IMR-90 (cell line): ENCODE data around the gene SLC38A1. TPM values are rescaled to one million over a fixed set of nuclear protein-coding genes. Genes with fewer than 3 reads are reported as not detected.

ENCODE experiments used
- ATAC-seq: fragments of 200-7000 bp; cut with Tn5 transposase; 2 replicates; pipeline ENCODE4 v1.9.1; 2020; ENCODE audit warnings: low read depth, mild to moderate bottlenecking, moderate library complexity
- BruUV-seq: library from RNA; stranded (reverse); fragments of 400-500 nt; replicated peaks from 2 replicates; lab custom pipeline; 2021; lab: Mats Ljungman, UMichigan
- CTCF ChIA-PET: fragments of 300-600 bp; formaldehyde crosslinking; extraction: SDS; loops from one replicate; lab custom pipeline; 2021; ENCODE audit warnings: antibody characterized with exemption; lab: Yijun Ruan, JAX
- POLR2A ChIA-PET: fragments of 300-600 bp; sonication (Branson Sonifier 250); formaldehyde crosslinking; loops from one replicate; lab custom pipeline; 2022; ENCODE audit warnings: antibody characterized with exemption; ENCODE audit not compliant: unreplicated experiment; lab: Charles Lee
- DNase-seq: peaks from one replicate; pipeline ENCODE4 v3.0.0; 2013
- H2AFZ ChIP-seq: replicated peaks from 2 replicates; pipeline ENCODE3; 2013; ENCODE audit warnings: low read length, mild to moderate bottlenecking; ENCODE audit not compliant: poor library complexity
- H2AK5ac ChIP-seq: 2 replicates; pipeline ENCODE4 v1.6.1; 2013; ENCODE audit warnings: low read depth, low read length, inconsistent platforms
- H2AK9ac ChIP-seq: replicated peaks from 2 replicates; pipeline ENCODE3; 2013; ENCODE audit warnings: mild to moderate bottlenecking, low read depth, low read length, moderate library complexity; ENCODE audit not compliant: poor library complexity
- H2BK120ac ChIP-seq: 2 replicates; pipeline ENCODE4 v1.6.1; 2013; ENCODE audit warnings: low read depth, low read length, inconsistent platforms
- H2BK15ac ChIP-seq: 3 replicates; pipeline ENCODE4 v1.6.1; 2013; ENCODE audit warnings: low read depth, low read length, inconsistent platforms
- H2BK20ac ChIP-seq: 2 replicates; pipeline ENCODE4 v1.6.1; 2013; ENCODE audit warnings: low read depth, mild to moderate bottlenecking, inconsistent platforms, low read length, moderate library complexity
- H2BK5ac ChIP-seq: 2 replicates; pipeline ENCODE4 v1.6.1; 2013; ENCODE audit warnings: mild to moderate bottlenecking, low read depth, low read length, inconsistent platforms; ENCODE audit not compliant: poor library complexity, severe bottlenecking
- H3K14ac ChIP-seq: replicated peaks from 2 replicates; pipeline ENCODE4 v1.6.1; 2013; ENCODE audit warnings: low read depth, low read length, inconsistent platforms
- H3K18ac ChIP-seq: 2 replicates; pipeline ENCODE4 v1.6.1; 2013; ENCODE audit warnings: low read depth, low read length, control low read depth
- H3K23ac ChIP-seq: 2 replicates; pipeline ENCODE4 v1.6.1; 2013; ENCODE audit warnings: low read depth, low read length, inconsistent platforms
- H3K27ac ChIP-seq: 2 replicates; pipeline ENCODE4 v1.5.1; 2013; ENCODE audit warnings: mild to moderate bottlenecking, control low read depth, low read length; ENCODE audit not compliant: insufficient read depth
- H3K27me3 ChIP-seq: 2 replicates; pipeline ENCODE4 v1.6.1; 2013; ENCODE audit warnings: low read length; ENCODE audit not compliant: control insufficient read depth, insufficient read depth
- H3K36me3 ChIP-seq: 2 replicates; pipeline ENCODE4 v1.6.1; 2013; ENCODE audit warnings: low read length, mixed read lengths; ENCODE audit not compliant: control insufficient read depth, insufficient read depth
- H3K4ac ChIP-seq: 2 replicates; pipeline ENCODE4 v1.6.1; 2013; ENCODE audit warnings: low read depth, low read length, inconsistent platforms
- H3K4me1 ChIP-seq: 2 replicates; pipeline ENCODE4 v1.6.1; 2013; ENCODE audit warnings: low read length, mixed read lengths; ENCODE audit not compliant: control insufficient read depth, insufficient read depth
- H3K4me2 ChIP-seq: 2 replicates; pipeline ENCODE4 v1.6.1; 2013; ENCODE audit warnings: low read depth, mild to moderate bottlenecking, control low read depth, low read length, moderate library complexity
- H3K4me3 ChIP-seq: 2 replicates; pipeline ENCODE4 v1.5.1; 2013; ENCODE audit warnings: low read depth, mild to moderate bottlenecking, control low read depth, low read length, moderate library complexity; ENCODE audit not compliant: insufficient read depth
- H3K56ac ChIP-seq: 2 replicates; pipeline ENCODE4 v1.6.1; 2013; ENCODE audit warnings: low read length, inconsistent platforms; ENCODE audit not compliant: insufficient read depth; ENCODE audit errors: extremely low read depth
- H3K79me1 ChIP-seq, 2 experiments: 2 replicates each; pipeline ENCODE4 v1.6.1; 2013; ENCODE audit warnings: low read length in 2 of 2, inconsistent platforms in 1 of 2, low read depth in 1 of 2
- H3K9ac ChIP-seq: 2 replicates; pipeline ENCODE4 v1.6.1; 2013; ENCODE audit warnings: low read depth, low read length, control low read depth
- H3K9me1 ChIP-seq: 2 replicates; pipeline ENCODE4 v1.6.1; 2013; ENCODE audit warnings: low read length, inconsistent platforms; ENCODE audit not compliant: insufficient read depth
- H3K9me3 ChIP-seq: 2 replicates; pipeline ENCODE4 v1.6.1; 2013; ENCODE audit warnings: low read length; ENCODE audit not compliant: control insufficient read depth, insufficient read depth
- H4K20me1 ChIP-seq: 2 replicates; pipeline ENCODE4 v1.6.1; 2013; ENCODE audit warnings: low read length, inconsistent platforms; ENCODE audit not compliant: insufficient read depth
- H4K5ac ChIP-seq: 2 replicates; pipeline ENCODE4 v1.6.1; 2013; ENCODE audit warnings: mild to moderate bottlenecking, low read depth, low read length, control low read depth
- H4K8ac ChIP-seq, 2 experiments: 2 replicates each; pipeline ENCODE4 v1.6.1; 2013; ENCODE audit warnings: low read depth in 2 of 2, low read length in 2 of 2, control low read depth in 1 of 2, inconsistent platforms in 1 of 2
- H4K91ac ChIP-seq: 2 replicates; pipeline ENCODE4 v1.6.1; 2013; ENCODE audit warnings: low read depth, low read length, inconsistent platforms; ENCODE audit not compliant: insufficient read depth
- BHLHE40 ChIP-seq: fragments of 150-350 bp; IDR thresholded peaks from 2 replicates; pipeline ENCODE4 v1.6.1; 2016; ENCODE audit warnings: mild to moderate bottlenecking, low read depth, low read length
- FOS ChIP-seq: fragments of 150-350 bp; IDR thresholded peaks from 2 replicates; pipeline ENCODE4 v1.6.1; 2016; ENCODE audit warnings: low read depth, low read length
- MAZ ChIP-seq: IDR thresholded peaks from 2 replicates; pipeline ENCODE4 v1.6.1; 2012; ENCODE audit warnings: low read depth, mild to moderate bottlenecking, low read length, improper control_type of control experiment, moderate library complexity, borderline replicate concordance
- NFE2L2 ChIP-seq: fragments of 150-350 bp; IDR thresholded peaks from 2 replicates; pipeline ENCODE4 v1.6.1; 2016; ENCODE audit warnings: low read depth, mild to moderate bottlenecking, low read length
- RAD21 ChIP-seq: IDR thresholded peaks from 2 replicates; pipeline ENCODE4 v1.6.1; 2012; ENCODE audit warnings: low read length, improper control_type of control experiment
- WGBS, 2 experiments: methylation state at CpG; one replicate each; pipeline versions ENCODE4 v1.1.5 to v1.1.7; 2013; ENCODE audit warnings: missing lambda C conversion rate in 2 of 2; ENCODE audit not compliant: insufficient read length in 1 of 2; ENCODE audit errors: extremely low coverage in 2 of 2; 5-methylcytosine and 5-hydroxymethylcytosine counted together
- dilution Hi-C: fragments of 300-500 bp; cut with HindIII; formaldehyde crosslinking; loops from one replicate; pipeline ENCODE4 v1.14.3; 2018; ENCODE audit warnings: low sequenced_read_pairs; ENCODE audit not compliant: unreplicated experiment
- in situ Hi-C: fragments of 300-500 bp; cut with MboI; formaldehyde crosslinking; loops from 3 replicates; pipeline ENCODE4 v1.14.3; 2019; ENCODE audit warnings: low sequenced_read_pairs, inconsistent platforms, mixed read lengths
- intact Hi-C: fragments of 100-400 bp; cut with micrococcal nuclease; formaldehyde crosslinking; loops from 2 replicates; pipeline ENCODE4 v1.10.0; 2022
- polyA plus RNA-seq, 3 experiments: library from polyadenylated mRNA; depleted of rRNA; stranded (reverse); fragments of >200 nt; gene quantifications; 2 replicates each; pipeline ENCODE4 v1.2.3, GENCODE V29; 2012; ENCODE audit warnings: low replicate concordance in 1 of 3
- total RNA-seq: library from RNA; depleted of rRNA; stranded (reverse); fragments of >200 nt; gene quantifications from 2 replicates; pipeline ENCODE4 v1.2.3, GENCODE V29; 2012

The SLC38A1 gene
- total and polyA plus RNA-seq, 2 of the 4 experiments (the other 2 are of a cell fraction): 22.8 to 61.5 TPM

GRCh38 chr12:46160981-46161690 is 107.7 kb downstream of the SLC38A1 start:
- Histone ChIP-seq H3K56ac (no peak overlapping the region), H3K9ac (no peak overlapping the region), H3K9me3 (no peaks in the 10 kb centered on the region), H4K91ac (no peak overlapping the region), H2AK9ac (no peak overlapping the region), H3K14ac (no peak overlapping the region), H3K27ac (no peak overlapping the region), H4K5ac (no peak overlapping the region), H3K79me1 (no peaks in the 10 kb centered on the region), H3K4ac (no peak overlapping the region), H3K36me3 (no peaks in the 10 kb centered on the region), H3K9me1 (no peaks in the 10 kb centered on the region), H2AFZ (peak overlapping the region; percentile 21), H2BK120ac (no peak overlapping the region), H3K23ac (no peak overlapping the region), H3K4me2 (no peak overlapping the region), H3K4me1 (peaks cover 3% of the 10 kb centered on the region), H3K4me3 (no peak overlapping the region), H2BK15ac (no peak overlapping the region), H3K18ac (no peak overlapping the region), H3K27me3 (no peaks in the 10 kb centered on the region), H2AK5ac (no peak overlapping the region), H4K20me1 (no peaks in the 10 kb centered on the region), H2BK5ac (no peak overlapping the region), H4K8ac (no peak overlapping the region), H2BK20ac (no peak overlapping the region)
- POLR2A ChIA-PET: no interaction called here
- in situ Hi-C loops: loop anchor here (25.0 kb wide), 1 partner anchor 526 kb away; no protein-coding TSS in a partner anchor
- DNase-seq (no peak), ATAC-seq (peak; percentile 51)
- TF ChIP-seq RAD21 (no peak), FOS (no peak), BHLHE40 (no peak), MAZ (no peak), NFE2L2 (no peak)
- dilution Hi-C loops: no loop called here
- BruUV-seq: no TSS peak
- CTCF ChIA-PET: interaction anchor here (0.8 kb wide), 1 partner anchor 23 kb away, joined by 3 read pairs; no protein-coding TSS in a partner anchor
- intact Hi-C loops: no loop called here
- WGBS, 2 experiments: no CpG with 5 or more reads among the region's 4 CpGs
